Anterior cingulate cortex (tissue), 58 donors: ENCODE data around the gene TRIP13.
"Not testable (repeated sequence)": the region's sequence is repeated elsewhere in the genome, so short reads cannot be mapped to it uniquely, and the experiment has no call there.

ENCODE experiments used
- DNase-seq, 58 donors: peaks; one replicate each; lab custom pipeline; 2025; lab: John Stamatoyannopoulos, UW

TRIP13 gene

GRCh38 chr5:871596-872298 lies 20.9 kb upstream of the TRIP13 start:
- no peak for DNase-seq

- DNase-seq, result no peak
Observed at GRCh38 chr5:872301-872700, 20.4 kb upstream of the TRIP13 start.

DNA sequence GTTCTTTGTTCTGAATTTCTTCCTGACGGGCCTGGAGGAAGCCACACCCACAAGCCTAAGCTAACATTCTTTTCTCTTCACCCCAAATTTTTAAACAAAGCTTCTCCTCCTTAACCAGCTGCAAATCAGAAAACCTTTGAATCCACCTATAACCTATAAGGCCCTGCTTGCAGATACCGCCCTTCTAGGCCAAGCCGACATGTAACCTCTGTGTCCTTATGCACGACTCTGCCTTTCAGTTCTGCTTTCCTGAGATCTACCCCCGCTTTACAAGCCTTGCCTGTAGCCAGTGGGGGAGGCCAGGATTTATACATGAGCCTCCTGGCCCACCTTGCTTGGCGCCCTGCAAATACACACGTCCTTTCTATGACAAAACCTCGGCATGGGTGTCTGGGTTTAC lies 19.4 kb upstream of the TRIP13 start:
- DNase-seq, result no peak

DNA sequence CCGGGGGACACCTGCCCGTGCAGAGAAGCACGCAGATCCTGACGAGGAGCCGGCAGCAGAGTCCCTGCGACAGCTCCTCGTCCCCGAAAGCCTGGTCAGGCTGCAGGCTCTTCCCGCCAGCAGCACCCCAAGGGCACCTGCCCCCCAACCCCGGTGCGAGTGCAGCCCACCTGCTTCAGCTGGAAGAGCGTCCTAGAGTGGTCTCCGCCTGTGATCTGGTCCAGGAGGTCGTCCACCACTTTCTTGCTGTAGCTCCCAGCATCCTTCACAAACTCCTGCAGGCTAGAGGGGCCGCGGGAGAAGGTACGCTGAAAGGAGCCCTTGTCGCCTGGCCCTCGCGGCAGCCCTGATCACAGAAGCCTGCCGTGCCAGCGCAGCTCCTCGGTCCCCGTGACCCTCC lies 16.8 kb upstream of the TRIP13 start:
- DNase-seq, result no peak

DNA sequence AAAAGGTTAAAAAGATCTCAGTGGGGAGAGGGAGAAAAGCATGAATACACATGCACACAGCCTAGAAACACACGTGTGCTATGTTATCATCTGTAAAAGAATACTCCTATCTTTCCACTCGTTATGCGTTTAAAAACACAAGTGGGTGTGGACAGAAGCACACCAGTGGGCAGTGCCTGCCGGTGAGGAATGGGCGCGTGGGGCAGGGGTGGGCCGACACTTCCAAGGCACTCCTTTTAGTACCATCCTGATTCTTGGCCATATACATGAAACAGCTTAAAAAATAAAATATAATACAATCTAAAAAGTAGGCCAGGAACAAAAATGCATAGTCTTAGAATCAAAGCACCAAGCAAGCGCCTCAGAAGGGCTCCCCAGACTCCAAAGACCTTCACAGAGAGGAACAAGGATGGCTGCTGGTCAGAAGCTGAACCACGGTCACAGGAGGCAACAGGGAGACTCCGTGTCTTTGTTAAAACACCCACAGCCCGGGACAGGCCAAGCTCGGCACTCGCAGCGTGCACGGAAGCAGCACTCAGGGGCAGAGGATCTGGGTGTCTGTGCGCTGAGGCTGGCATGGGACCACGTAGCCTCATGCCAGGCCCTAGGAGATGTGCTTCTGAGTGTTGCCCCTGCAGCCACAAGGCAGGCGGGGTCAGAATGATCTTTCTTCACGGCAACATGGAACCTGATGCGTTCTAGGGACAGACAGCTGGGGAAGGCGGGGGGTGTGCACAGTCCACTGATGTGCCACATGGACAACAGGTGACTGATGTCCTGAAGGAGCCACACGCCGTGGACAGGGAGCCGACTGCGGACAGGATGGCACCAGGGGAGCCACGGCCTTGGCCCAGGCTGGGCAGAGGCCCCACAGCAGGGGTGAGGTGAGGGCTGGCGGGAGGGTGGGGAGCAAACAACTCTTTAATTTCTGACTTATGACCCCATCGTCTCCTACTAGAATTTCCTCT lies 16.0 kb upstream of the TRIP13 start:
- no peak for DNase-seq

GRCh38 chr5:878125-878524 lies 14.6 kb upstream of the TRIP13 start:
- no peak for DNase-seq

DNA sequence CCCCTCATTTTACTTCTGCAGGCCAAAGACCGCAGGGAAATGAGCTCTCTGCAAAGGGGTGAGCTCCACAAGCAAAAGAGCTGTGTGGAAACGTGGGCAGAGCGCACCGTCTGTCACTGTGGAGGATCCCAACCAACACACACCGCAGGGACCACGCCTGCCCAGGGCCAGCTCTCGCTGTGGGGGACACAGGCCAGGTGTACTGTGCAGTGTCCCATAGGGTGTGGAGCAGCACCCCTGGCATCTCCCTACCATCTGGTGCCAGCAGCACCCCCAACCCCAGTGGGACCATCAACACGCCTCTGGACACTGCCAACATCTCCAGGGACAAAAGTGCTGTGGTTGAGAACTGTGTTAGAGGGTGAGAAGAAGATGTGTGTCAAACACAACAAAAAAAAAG lies 14.0 kb upstream of the TRIP13 start:
- DNase-seq, result not testable (repeated sequence)

GRCh38 chr5:880816-881550 lies 11.7 kb upstream of the TRIP13 start:
- no peak for DNase-seq

GRCh38 chr5:881551-881935 lies 11.1 kb upstream of the TRIP13 start:
- DNase-seq, result no peak

- no peak for DNase-seq
Observed at GRCh38 chr5:882253-883183, 10.2 kb upstream of the TRIP13 start.

DNA sequence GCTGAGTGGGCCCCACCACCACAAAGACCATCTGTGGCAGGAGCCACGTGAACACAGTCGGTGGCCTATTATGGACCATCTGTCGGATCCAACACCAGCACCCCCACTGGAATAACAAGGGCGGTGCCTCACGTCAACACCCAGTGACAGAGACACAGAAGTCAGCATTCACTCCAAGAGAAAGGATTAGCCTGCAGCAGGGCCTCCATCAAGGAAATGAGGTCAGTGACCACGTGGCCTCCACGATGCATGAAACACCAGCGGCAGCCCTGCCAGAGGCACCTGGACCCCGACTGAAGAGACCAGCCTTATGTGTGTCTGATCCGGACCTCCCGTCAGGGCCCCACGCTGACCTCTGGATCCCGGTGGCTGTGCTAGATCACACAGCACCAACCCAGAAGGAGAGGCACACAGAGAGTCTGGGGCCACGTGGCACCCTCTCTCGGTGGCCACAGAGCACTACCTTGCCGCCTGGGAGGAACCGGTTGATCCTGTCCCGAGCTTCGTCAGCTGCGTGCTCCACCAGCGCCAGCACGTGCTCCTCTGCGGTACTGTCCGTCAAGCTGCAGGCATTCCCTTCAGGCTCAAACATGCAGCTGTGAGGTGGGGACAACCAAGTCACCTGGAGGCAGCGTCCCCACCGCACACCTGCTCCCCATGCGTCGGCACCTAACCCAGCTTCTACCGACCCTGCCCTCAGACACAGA lies 9.1 kb upstream of the TRIP13 start:
- DNase-seq, result peak in 11 of 58 donors; percentile 4 to 53 (median 24)

DNA sequence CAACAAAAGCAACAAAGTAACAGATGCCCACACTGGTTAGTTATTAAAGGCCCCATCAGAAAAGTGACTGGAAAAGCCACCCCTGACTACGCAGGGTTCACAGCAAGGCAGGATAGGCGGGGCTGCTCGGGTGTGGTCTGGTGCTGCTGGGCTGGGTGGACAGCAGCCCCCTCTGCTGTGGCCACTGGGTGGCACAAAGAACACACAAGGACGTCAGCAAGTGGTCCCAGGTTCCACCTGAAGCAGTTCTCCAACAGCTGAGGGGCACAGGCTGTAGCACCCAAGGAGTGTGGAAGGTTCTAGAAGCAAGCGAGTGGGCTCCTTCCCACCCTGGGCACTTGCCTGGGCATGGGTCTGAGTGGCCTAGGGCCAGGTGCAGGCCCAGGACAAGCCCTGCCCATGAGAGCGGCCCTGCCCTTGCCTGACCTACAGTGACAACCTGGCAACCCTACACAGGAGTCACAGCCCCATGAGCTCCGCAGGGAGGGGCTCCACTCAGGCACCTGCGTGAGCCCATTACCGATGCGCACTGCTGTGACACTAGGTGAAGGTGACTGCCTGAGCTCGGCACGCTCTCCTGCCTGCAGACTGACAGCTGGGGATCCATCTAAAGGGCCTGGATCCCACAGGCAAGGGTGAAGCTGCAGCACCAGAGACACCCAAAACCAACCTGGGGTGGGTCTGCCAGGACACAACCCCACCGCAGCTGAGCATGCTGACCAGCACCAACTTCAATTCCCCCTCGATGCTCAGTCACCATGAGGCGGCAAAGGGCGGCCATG lies 8.1 kb upstream of the TRIP13 start:
- no peak for DNase-seq

DNA sequence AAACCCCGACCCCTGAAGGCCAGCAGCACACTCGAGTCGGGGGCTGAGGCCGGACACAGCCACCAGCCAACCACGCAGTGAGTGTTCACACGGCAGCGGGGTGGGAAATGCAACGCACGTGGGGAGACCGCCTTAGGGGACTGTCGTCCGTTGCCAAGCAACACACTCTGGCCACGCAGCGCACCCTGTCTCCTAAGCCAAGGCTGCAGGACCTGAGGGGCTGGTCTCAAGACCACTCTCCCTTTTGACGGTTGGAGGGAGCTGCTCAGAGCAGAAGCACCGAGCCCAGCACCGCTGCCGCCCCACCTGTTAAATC lies 7.6 kb upstream of the TRIP13 start:
- no peak for DNase-seq

DNA sequence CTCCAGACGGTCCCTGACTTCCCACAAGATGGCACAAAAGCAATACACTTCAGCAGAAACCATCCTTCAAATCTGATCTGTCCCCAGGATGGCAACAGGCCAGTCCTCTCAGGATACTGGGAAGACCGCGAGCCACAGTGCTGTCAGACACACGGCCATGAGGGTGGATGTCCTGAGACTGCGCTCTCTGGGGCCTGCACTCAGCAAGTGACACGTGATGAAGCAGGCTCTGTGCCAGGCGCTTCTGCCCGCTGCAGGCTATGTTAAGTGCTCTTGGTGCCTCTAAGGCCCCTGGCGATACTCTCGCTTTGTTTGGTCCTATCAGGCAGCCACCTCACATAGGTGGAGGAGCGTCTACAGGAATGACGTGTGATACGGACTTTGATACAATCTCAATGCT lies 7.2 kb upstream of the TRIP13 start:
- DNase-seq, result peak in 25 of 58 donors; percentile 3 to 70 (median 23)

DNA sequence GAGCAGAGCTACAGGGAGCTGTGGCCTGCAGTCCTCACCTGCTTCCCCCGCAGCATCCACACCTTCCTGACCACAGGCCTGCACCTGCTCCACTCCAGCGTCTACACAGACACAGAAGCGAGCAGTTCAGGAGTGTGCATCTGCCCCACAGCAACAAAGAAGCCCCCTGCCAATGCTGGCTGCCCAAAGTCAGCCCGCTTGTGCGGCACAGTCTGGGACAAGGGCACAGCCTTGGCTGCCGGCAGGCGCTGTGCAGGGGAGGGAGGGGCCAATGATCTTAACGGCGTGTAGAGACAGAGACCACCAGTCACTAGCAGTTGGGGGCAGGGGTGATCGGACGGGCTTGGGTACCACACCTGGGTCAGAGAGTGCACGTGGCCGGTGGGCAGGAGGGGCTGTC lies 6.6 kb upstream of the TRIP13 start:
- DNase-seq, result no peak

DNA sequence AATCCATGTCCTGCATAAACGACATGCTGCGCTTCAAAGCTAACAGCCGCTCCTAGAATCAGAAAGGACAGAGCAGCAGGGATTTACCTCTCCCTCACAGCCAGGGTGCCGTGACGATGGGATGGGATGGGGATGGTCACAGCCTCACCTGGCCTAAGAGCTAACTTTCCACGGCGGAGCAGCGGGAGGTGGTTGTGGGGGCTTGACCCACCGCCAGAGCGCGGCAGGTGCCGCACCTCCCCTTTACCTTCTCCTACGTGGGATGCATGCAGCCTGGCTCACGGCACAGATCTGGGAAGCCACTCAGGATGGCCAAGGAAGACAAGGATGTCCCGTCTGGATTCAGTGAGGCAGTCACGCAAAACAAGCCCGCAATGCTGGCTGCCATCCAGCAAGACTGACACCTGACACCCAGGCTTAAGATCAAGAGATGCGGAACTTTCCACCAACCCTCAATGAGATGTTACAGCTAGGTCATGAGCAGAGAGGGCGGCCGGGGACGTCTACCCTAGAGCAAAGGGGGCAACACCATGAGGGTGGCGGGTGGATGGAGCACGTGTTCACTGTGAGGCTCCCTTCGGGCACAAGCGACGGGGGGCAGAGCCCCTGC lies 5.9 kb upstream of the TRIP13 start:
- no peak for DNase-seq

DNA sequence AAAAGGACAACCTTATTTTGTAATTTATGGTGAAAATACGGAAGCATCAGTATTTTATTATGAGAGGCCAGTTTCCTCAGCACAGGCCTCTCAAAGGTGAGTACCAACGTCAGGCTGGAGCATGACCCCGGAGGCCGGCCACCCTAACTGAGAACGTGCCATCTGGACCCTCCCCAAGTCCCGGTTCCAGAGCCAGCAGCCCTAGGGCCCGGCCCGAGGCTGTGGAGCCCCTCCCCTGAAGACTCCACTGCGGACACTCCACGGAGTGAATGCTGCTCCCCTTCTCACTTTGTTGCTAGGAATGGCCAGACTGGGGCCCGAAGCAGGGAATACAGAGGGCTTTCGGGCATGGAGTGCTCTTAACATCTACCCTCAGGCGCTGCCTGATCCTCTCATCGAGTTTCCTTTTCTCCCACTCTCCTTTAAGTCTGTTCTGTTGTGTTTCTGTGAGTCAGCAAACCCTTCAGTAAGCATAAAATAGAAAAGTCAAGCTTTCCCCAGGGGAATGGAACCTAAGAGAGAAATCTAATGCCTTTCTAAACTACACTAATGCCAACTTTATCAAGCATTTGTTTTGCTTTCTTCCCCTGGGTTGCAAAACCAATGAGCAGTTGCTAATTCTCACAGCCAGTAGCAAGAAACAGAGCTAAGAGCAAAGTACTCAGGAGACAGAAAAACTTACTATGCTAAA lies 4.6 kb upstream of the TRIP13 start:
- DNase-seq, result no peak

- DNase-seq, result no peak
Observed at GRCh38 chr5:888638-889035, 4.0 kb upstream of the TRIP13 start.
